WTC11 (cell line): Measurements from ENCODE around the gene MAST4. TPM values are rescaled to one million over a fixed set of nuclear protein-coding genes. Genes with fewer than 3 reads are reported as not detected.

ENCODE experiments used
- ATAC-seq: fragments of 200-7000 bp; cut with Tn5 transposase; 2 replicates; pipeline ENCODE4 v1.10.0; 2021; ENCODE audit warnings: mild to moderate bottlenecking, moderate library complexity
- CTCF ChIA-PET: fragments of 300-600 bp; sonication (Branson Sonifier 250); formaldehyde crosslinking; loops from one replicate; lab custom pipeline; 2021; ENCODE audit warnings: antibody characterized with exemption; lab: Charles Lee
- POLR2A ChIA-PET: fragments of 350-600 bp; sonication (Branson Sonifier 250); formaldehyde crosslinking; loops from one replicate; lab custom pipeline; 2021; ENCODE audit warnings: antibody characterized with exemption; lab: Charles Lee
- DNase-seq: peaks from one replicate; pipeline ENCODE4 v3.0.0; 2021; ENCODE audit warnings: low spot score
- H3K27ac Mint-ChIP-seq: 2 replicates; pipeline ENCODE4 v1.8.0; 2021; ENCODE audit warnings: mixed read lengths
- H3K27me3 Mint-ChIP-seq: 2 replicates; pipeline ENCODE4 v1.8.0; 2021; ENCODE audit warnings: low read depth, mild to moderate bottlenecking, moderate library complexity, mixed read lengths
- H3K36me3 Mint-ChIP-seq: 2 replicates; pipeline ENCODE4 v1.8.0; 2021; ENCODE audit warnings: mixed read lengths
- H3K4me1 Mint-ChIP-seq: 2 replicates; pipeline ENCODE4 v1.8.0; 2022; ENCODE audit warnings: mixed read lengths
- H3K4me3 Mint-ChIP-seq: 2 replicates; pipeline ENCODE4 v1.8.0; 2021; ENCODE audit warnings: mild to moderate bottlenecking, moderate library complexity, mixed read lengths
- H3K9me3 Mint-ChIP-seq: 2 replicates; pipeline ENCODE4 v1.8.0; 2021; ENCODE audit warnings: mixed read lengths
- CBFB ChIP-seq: sonication (generic); formaldehyde crosslinking; IDR thresholded peaks from 2 replicates; pipeline ENCODE4 v1.8.1; 2022; ENCODE audit warnings: mild to moderate bottlenecking, low read depth, missing genetic modification reagents
- ETV6 ChIP-seq: sonication (generic); formaldehyde crosslinking; IDR thresholded peaks from 2 replicates; pipeline ENCODE4 v1.8.1; 2022; ENCODE audit warnings: mild to moderate bottlenecking, missing genetic modification reagents
- FOXJ3 ChIP-seq: sonication (generic); formaldehyde crosslinking; IDR thresholded peaks from 2 replicates; pipeline ENCODE4 v1.9.0; 2021; ENCODE audit warnings: missing genetic modification reagents, mild to moderate bottlenecking, borderline replicate concordance
- FOXP1 ChIP-seq: sonication (generic); formaldehyde crosslinking; IDR thresholded peaks from 2 replicates; pipeline ENCODE4 v1.8.0; 2022; ENCODE audit warnings: missing genetic modification reagents, mild to moderate bottlenecking, moderate library complexity, borderline replicate concordance
- FOXP4 ChIP-seq: sonication (generic); formaldehyde crosslinking; IDR thresholded peaks from 2 replicates; pipeline ENCODE4 v1.8.0; 2022; ENCODE audit warnings: mild to moderate bottlenecking, missing genetic modification reagents
- GABPB1 ChIP-seq: sonication (generic); formaldehyde crosslinking; IDR thresholded peaks from 2 replicates; pipeline ENCODE4 v1.8.1; 2023; ENCODE audit warnings: mild to moderate bottlenecking, missing genetic modification reagents
- IRF2 ChIP-seq: sonication (generic); formaldehyde crosslinking; IDR thresholded peaks from 2 replicates; pipeline ENCODE4 v1.8.0; 2022; ENCODE audit warnings: low read depth, missing genetic modification reagents, borderline replicate concordance
- KAT7 ChIP-seq: sonication (generic); formaldehyde crosslinking; IDR thresholded peaks from 2 replicates; pipeline ENCODE4 v1.8.1; 2023; ENCODE audit warnings: missing genetic modification reagents, mild to moderate bottlenecking, borderline replicate concordance
- MXD4 ChIP-seq: fragments of 250-450 bp; sonication (Bioruptor Pico); IDR thresholded peaks from 2 replicates; pipeline ENCODE4 v1.8.0; 2021; ENCODE audit warnings: mild to moderate bottlenecking, moderate library complexity, borderline replicate concordance
- NR1H2 ChIP-seq: sonication (generic); formaldehyde crosslinking; IDR thresholded peaks from 2 replicates; pipeline ENCODE4 v1.9.0; 2021; ENCODE audit warnings: mild to moderate bottlenecking, moderate library complexity, missing genetic modification reagents
- SOX15 ChIP-seq: fragments of 250-450 bp; sonication (Bioruptor Pico); IDR thresholded peaks from 2 replicates; pipeline ENCODE4 v1.9.0; 2021; ENCODE audit warnings: mild to moderate bottlenecking
- SP1 ChIP-seq: sonication (generic); formaldehyde crosslinking; conservative IDR thresholded peaks from 2 replicates; pipeline ENCODE4 v1.8.1; 2022; ENCODE audit warnings: missing genetic modification reagents
- USF2 ChIP-seq: sonication (generic); formaldehyde crosslinking; IDR thresholded peaks from 2 replicates; pipeline ENCODE4 v1.8.1; 2023; ENCODE audit warnings: mild to moderate bottlenecking, missing genetic modification reagents, moderate library complexity
- ZNF138 ChIP-seq: sonication (generic); formaldehyde crosslinking; conservative IDR thresholded peaks from 2 replicates; pipeline ENCODE4 v1.8.1; 2022; ENCODE audit warnings: mild to moderate bottlenecking, moderate library complexity, missing genetic modification reagents
- ZNF219 ChIP-seq: sonication (generic); formaldehyde crosslinking; IDR thresholded peaks from 2 replicates; pipeline ENCODE4 v1.8.0; 2023; ENCODE audit warnings: missing genetic modification reagents, mild to moderate bottlenecking, borderline replicate concordance
- total RNA-seq: library from RNA; stranded (reverse); gene quantifications from 3 replicates; pipeline ENCODE4 v1.2.3, GENCODE V29; 2021
- TF ChIP-seq, protein P1 (sequence below): sonication (generic); formaldehyde crosslinking; conservative IDR thresholded peaks from 2 replicates; pipeline ENCODE4 v1.8.1; 2022; ENCODE audit warnings: mild to moderate bottlenecking, missing genetic modification reagents
- TF ChIP-seq, protein P2 (sequence below): sonication (generic); formaldehyde crosslinking; IDR thresholded peaks from 2 replicates; pipeline ENCODE4 v1.8.1; 2023; ENCODE audit warnings: mild to moderate bottlenecking, moderate library complexity, missing genetic modification reagents
- TF ChIP-seq, protein P3 (sequence below): fragments of 250-450 bp; sonication (Bioruptor Pico); IDR thresholded peaks from 2 replicates; pipeline ENCODE4 v1.9.0; 2021; ENCODE audit warnings: moderate library complexity, mild to moderate bottlenecking, inconsistent platforms, borderline replicate concordance
- TF ChIP-seq, protein P4 (sequence below): fragments of 250-450 bp; sonication (Bioruptor Pico); IDR thresholded peaks from 2 replicates; pipeline ENCODE4 v1.9.0; 2021; ENCODE audit warnings: mild to moderate bottlenecking, borderline replicate concordance

Gene MAST4
- total RNA-seq, 1 experiment from 2014 or later: 8.0 TPM

GRCh38 chr5:66982470-66982869 is 386.3 kb downstream of the MAST4 start:
- ChIA-PET POLR2A (no interaction called here), CTCF (interaction anchor here (1.2 to 1.8 kb wide), 2 partner anchors 167 to 226 kb away, joined by 4 to 8 read pairs; no protein-coding TSS in a partner anchor)
- H3K27ac Mint-ChIP-seq: no peak overlapping the region

DNA sequence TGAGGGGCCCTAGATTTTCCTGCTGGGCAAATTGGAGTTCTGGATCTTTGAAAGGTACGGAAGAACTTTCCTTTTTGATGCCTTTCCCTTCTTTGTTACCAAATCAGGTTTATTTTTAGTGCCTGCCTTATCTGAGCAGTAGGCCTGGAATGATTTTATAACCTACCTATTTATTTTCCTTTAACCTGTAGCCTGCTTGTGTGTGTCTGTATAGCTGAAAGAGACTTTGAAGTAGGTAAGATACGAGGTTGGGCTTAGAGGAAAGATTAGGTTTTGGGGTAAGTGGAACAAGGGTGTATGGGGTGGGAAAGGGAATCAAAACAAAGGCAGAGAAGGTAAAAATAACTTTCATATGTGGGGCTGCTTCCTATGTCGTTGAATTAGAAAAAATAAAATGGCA is 389.2 kb downstream of the MAST4 start:
- H3K36me3 Mint-ChIP-seq: no peaks in the 10 kb centered on the region
- POLR2A ChIA-PET: no interaction called here
- no peaks in the 10 kb centered on the region for H3K27me3 Mint-ChIP-seq
- no peak overlapping the region for H3K4me3 Mint-ChIP-seq
- peaks cover 49% of the 10 kb centered on the region for H3K4me1 Mint-ChIP-seq
- no peak overlapping the region for H3K27ac Mint-ChIP-seq
- no peak for TF ChIP-seq IRF2 (CRISPR knock-in tag)
- TF ChIP-seq, protein P1, sequence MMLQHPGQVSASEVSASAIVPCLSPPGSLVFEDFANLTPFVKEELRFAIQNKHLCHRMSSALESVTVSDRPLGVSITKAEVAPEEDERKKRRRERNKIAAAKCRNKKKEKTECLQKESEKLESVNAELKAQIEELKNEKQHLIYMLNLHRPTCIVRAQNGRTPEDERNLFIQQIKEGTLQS (CRISPR knock-in tag): no peak
- ATAC-seq: no peak
- CTCF ChIA-PET: interaction anchor here (1.9 kb wide), 1 partner anchor 164 kb away, joined by 4 read pairs; no protein-coding TSS in a partner anchor
- no peaks in the 10 kb centered on the region for H3K9me3 Mint-ChIP-seq
- DNase-seq: no peak

More at GRCh38 chr5:66982470-66982869, 386.3 kb downstream of the MAST4 start:
- no peak overlapping the region for H3K4me3 Mint-ChIP-seq
- H3K27me3 Mint-ChIP-seq: peaks cover 2% of the 10 kb centered on the region; the same call in 1 of the 2 replicates
- TF ChIP-seq MXD4 (no peak), GABPB1 (CRISPR knock-in tag) (no peak)
- H3K36me3 Mint-ChIP-seq: no peaks in the 10 kb centered on the region
- DNase-seq (no peak), ATAC-seq (no peak)
- H3K9me3 Mint-ChIP-seq: no peaks in the 10 kb centered on the region
- peaks cover 34% of the 10 kb centered on the region for H3K4me1 Mint-ChIP-seq

DNA sequence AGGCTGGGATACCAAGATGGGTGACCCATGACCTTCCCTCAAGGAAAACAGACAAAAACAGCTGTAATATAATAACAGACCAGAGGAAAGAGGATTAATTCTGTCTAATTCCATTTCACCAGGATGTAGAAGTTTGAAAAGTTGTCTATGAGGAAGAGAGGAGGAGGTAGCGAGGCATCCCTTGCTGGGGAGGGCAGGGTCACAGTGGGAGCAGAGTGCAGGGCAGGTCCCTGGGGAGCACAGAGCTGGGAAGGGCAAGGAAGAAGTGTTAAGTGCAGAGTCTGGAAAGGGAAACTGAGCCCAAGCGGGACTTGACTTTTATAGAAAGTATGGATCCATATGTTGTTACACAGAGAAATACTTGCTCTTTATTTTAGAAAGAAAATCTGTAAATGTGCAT is 389.8 kb downstream of the MAST4 start:
- ChIA-PET POLR2A (interaction anchor here (0.7 kb wide), 1 partner anchor 157 kb away, joined by 3 read pairs; no protein-coding TSS in a partner anchor), CTCF (interaction anchor here (1.2 kb wide), 1 partner anchor 164 kb away, joined by 5 read pairs; no protein-coding TSS in a partner anchor)
- Mint-ChIP-seq H3K4me1 (peaks cover 49% of the 10 kb centered on the region), H3K4me3 (no peak overlapping the region), H3K9me3 (no peaks in the 10 kb centered on the region), H3K27ac (no peak overlapping the region), H3K36me3 (no peaks in the 10 kb centered on the region), H3K27me3 (no peaks in the 10 kb centered on the region)
- no peak for ATAC-seq
- no peak for DNase-seq
- TF ChIP-seq GABPB1 (CRISPR knock-in tag): no peak
- TF ChIP-seq ZNF219: no peak
- TF ChIP-seq MXD4: no peak
- TF ChIP-seq FOXP1 (CRISPR knock-in tag): no peak
- TF ChIP-seq KAT7 (CRISPR knock-in tag): no peak
- no peak for TF ChIP-seq ZNF138 (CRISPR knock-in tag)
- no peak for TF ChIP-seq FOXJ3 (CRISPR knock-in tag)
- no peak for TF ChIP-seq CBFB (CRISPR knock-in tag)
- no peak for TF ChIP-seq ETV6
- TF ChIP-seq, protein P2, sequence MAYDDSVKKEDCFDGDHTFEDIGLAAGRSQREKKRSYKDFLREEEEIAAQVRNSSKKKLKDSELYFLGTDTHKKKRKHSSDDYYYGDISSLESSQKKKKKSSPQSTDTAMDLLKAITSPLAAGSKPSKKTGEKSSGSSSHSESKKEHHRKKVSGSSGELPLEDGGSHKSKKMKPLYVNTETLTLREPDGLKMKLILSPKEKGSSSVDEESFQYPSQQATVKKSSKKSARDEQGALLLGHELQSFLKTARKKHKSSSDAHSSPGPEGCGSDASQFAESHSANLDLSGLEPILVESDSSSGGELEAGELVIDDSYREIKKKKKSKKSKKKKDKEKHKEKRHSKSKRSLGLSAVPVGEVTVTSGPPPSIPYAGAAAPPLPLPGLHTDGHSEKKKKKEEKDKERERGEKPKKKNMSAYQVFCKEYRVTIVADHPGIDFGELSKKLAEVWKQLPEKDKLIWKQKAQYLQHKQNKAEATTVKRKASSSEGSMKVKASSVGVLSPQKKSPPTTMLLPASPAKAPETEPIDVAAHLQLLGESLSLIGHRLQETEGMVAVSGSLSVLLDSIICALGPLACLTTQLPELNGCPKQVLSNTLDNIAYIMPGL: no peak
- TF ChIP-seq, protein P3, sequence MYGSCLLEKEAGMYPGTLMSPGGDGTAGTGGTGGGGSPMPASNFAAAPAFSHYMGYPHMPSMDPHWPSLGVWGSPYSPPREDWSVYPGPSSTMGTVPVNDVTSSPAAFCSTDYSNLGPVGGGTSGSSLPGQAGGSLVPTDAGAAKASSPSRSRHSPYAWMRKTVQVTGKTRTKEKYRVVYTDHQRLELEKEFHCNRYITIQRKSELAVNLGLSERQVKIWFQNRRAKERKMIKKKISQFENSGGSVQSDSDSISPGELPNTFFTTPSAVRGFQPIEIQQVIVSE (CRISPR knock-in tag): no peak
- TF ChIP-seq SP1 (CRISPR knock-in tag): no peak

DNA sequence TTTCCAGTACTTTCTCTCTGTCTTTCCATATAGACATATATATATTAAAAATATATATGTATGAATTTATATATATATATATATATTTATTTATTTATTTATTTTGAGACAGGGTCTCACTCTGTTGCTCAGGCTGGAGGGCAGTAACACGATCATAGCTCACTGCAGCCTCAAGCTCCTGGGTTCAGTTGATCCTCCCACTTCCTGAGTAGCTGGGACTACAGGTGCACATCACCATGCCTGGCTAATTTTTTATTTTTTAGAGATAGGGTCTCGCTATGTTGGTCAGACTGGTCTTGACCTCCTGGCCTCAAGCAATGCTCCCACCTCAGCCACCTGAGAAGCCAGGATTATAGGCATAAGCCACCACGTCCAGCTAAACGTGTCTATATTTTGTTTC is 390.3 kb downstream of the MAST4 start:
- H3K36me3 Mint-ChIP-seq: no peaks in the 10 kb centered on the region
- no peak for ATAC-seq
- DNase-seq: no peak
- H3K4me3 Mint-ChIP-seq: no peak overlapping the region
- no peaks in the 10 kb centered on the region for H3K27me3 Mint-ChIP-seq
- no peaks in the 10 kb centered on the region for H3K9me3 Mint-ChIP-seq
- H3K4me1 Mint-ChIP-seq: peaks cover 49% of the 10 kb centered on the region
- ChIA-PET POLR2A (interaction anchor here (0.7 kb wide), 1 partner anchor 158 kb away, joined by 3 read pairs; no protein-coding TSS in a partner anchor), CTCF (interaction anchor here (1.2 kb wide), 1 partner anchor 163 kb away, joined by 5 read pairs; no protein-coding TSS in a partner anchor)
- H3K27ac Mint-ChIP-seq: no peak overlapping the region
- TF ChIP-seq SOX15 (CRISPR knock-in tag) (no peak), FOXP4 (CRISPR knock-in tag) (no peak), IRF2 (CRISPR knock-in tag) (no peak), NR1H2 (CRISPR knock-in tag) (no peak), USF2 (CRISPR knock-in tag) (no peak)
- TF ChIP-seq, protein P4, sequence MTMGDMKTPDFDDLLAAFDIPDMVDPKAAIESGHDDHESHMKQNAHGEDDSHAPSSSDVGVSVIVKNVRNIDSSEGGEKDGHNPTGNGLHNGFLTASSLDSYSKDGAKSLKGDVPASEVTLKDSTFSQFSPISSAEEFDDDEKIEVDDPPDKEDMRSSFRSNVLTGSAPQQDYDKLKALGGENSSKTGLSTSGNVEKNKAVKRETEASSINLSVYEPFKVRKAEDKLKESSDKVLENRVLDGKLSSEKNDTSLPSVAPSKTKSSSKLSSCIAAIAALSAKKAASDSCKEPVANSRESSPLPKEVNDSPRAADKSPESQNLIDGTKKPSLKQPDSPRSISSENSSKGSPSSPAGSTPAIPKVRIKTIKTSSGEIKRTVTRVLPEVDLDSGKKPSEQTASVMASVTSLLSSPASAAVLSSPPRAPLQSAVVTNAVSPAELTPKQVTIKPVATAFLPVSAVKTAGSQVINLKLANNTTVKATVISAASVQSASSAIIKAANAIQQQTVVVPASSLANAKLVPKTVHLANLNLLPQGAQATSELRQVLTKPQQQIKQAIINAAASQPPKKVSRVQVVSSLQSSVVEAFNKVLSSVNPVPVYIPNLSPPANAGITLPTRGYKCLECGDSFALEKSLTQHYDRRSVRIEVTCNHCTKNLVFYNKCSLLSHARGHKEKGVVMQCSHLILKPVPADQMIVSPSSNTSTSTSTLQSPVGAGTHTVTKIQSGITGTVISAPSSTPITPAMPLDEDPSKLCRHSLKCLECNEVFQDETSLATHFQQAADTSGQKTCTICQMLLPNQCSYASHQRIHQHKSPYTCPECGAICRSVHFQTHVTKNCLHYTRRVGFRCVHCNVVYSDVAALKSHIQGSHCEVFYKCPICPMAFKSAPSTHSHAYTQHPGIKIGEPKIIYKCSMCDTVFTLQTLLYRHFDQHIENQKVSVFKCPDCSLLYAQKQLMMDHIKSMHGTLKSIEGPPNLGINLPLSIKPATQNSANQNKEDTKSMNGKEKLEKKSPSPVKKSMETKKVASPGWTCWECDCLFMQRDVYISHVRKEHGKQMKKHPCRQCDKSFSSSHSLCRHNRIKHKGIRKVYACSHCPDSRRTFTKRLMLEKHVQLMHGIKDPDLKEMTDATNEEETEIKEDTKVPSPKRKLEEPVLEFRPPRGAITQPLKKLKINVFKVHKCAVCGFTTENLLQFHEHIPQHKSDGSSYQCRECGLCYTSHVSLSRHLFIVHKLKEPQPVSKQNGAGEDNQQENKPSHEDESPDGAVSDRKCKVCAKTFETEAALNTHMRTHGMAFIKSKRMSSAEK (CRISPR knock-in tag): no peak
